HepG2 (cell line): ENCODE data around the gene BMAL1.

Experiments
- CBX1 ChIP-seq: IDR thresholded peaks from one replicate; pipeline ENCODE4 v1.6.1; 2016; ENCODE audit warnings: antibody characterized with exemption, low read depth
- DPF2 ChIP-seq: sonication (generic); formaldehyde crosslinking; IDR thresholded peaks from 2 replicates; pipeline ENCODE4 v1.4.0; 2020; ENCODE audit warnings: mild to moderate bottlenecking, low read depth, missing genetic modification reagents, borderline replicate concordance
- EP300 ChIP-seq, 3 experiments: sonication (generic) in 1 of 3; formaldehyde crosslinking in 1 of 3; IDR thresholded peaks; 2 replicates each; pipeline versions ENCODE4 v1.5.1 to v1.6.1; 2011 to 2020; ENCODE audit warnings: low read depth in 2 of 3, low read length in 2 of 3, borderline replicate concordance in 1 of 3, improper control_type of control experiment in 1 of 3, mild to moderate bottlenecking in 1 of 3, missing genetic modification reagents in 1 of 3, moderate library complexity in 1 of 3
- EZH2 ChIP-seq: conservative IDR thresholded peaks from 2 replicates; pipeline ENCODE4 v1.6.1; 2012; ENCODE audit warnings: mild to moderate bottlenecking, low read depth, low read length, moderate library complexity
- MAFK ChIP-seq, 2 experiments: IDR thresholded peaks in 1 of 2; conservative IDR thresholded peaks in 1 of 2; 2 replicates each; pipeline ENCODE4 v1.6.1; 2011; ENCODE audit warnings: improper control_type of control experiment in 2 of 2, low read length in 2 of 2
- SP1 ChIP-seq, 2 experiments: fragments of 450-650 bp in 1 of 2; sonication (generic) in 1 of 2; formaldehyde crosslinking in 1 of 2; IDR thresholded peaks; 2 replicates each; pipeline versions ENCODE4 v1.4.0 to v1.6.1; 2016 to 2020; ENCODE audit warnings: missing genetic modification reagents in 1 of 2
- SP4 ChIP-seq: sonication (generic); formaldehyde crosslinking; IDR thresholded peaks from 2 replicates; pipeline ENCODE4 v1.8.1; 2023; ENCODE audit warnings: mild to moderate bottlenecking, missing genetic modification reagents
- TCF7L2 ChIP-seq: IDR thresholded peaks from 2 replicates; pipeline ENCODE4 v1.6.1; 2011; ENCODE audit warnings: mild to moderate bottlenecking, low read depth, low read length, moderate library complexity
- U2AF2 ChIP-seq: fragments of 200-400 bp; formaldehyde crosslinking; IDR thresholded peaks from 2 replicates; pipeline ENCODE4 v1.6.1; 2017; ENCODE audit warnings: low read depth, mild to moderate bottlenecking, low read length
- XBP1 ChIP-seq: sonication (generic); formaldehyde crosslinking; IDR thresholded peaks from 2 replicates; pipeline ENCODE4 v1.5.0; 2020; ENCODE audit warnings: missing genetic modification reagents
- YY1 ChIP-seq: IDR thresholded peaks from 2 replicates; pipeline ENCODE4 v1.6.1; 2011; ENCODE audit warnings: low read length, low read depth, moderate library complexity, mild to moderate bottlenecking; ENCODE audit not compliant: insufficient read depth, insufficient replicate concordance
- ZNF30 ChIP-seq: sonication (generic); formaldehyde crosslinking; IDR thresholded peaks from 2 replicates; pipeline ENCODE4 v1.5.0; 2020; ENCODE audit warnings: mild to moderate bottlenecking, missing genetic modification reagents
- TF ChIP-seq, protein P1 (sequence below): sonication (generic); formaldehyde crosslinking; IDR thresholded peaks from 2 replicates; pipeline ENCODE4 v1.5.0; 2020; ENCODE audit warnings: mild to moderate bottlenecking, missing genetic modification reagents, moderate library complexity
- TF ChIP-seq, protein P2 (sequence below): sonication (generic); formaldehyde crosslinking; IDR thresholded peaks from 2 replicates; pipeline ENCODE4 v1.4.0; 2020; ENCODE audit warnings: missing genetic modification reagents, borderline replicate concordance

DNA sequence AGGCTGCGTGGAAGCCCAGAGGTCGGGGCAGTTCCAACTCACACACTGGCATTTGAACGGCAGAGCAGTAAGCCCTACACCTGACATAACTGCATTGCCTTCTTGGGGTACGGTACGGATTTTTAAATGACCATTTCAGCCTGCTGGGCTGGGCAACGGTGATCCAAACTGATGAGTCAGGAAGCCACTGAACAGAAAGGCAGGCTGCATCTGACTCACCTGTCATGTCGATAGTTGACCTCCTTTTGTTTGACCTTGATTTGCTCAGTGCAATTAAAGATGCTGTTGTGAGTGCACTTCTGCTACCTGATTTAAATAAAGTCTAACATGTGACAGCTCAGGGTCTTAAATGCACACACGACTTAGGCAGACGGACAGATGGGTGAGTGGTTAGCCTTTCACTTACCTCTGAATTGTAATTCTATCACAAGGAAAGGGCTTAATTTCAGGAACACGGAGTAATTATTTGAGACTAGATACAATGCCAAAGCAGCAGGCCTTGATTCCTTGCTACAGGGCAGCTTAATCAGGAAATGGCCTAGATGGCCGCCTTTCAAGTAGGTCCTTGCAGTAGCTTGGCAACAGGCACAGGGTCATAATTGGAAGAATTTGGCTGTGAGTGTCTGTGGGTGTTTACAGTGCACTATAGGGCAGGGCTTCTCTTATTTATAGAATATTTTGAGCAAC, 52.2 kb downstream of the BMAL1 start:
- TF ChIP-seq TCF7L2, result no peak
- TF ChIP-seq CBX1, result no peak
- no peak for TF ChIP-seq U2AF2
- TF ChIP-seq SP4 (CRISPR knock-in tag), result no peak
- no peak for TF ChIP-seq YY1
- TF ChIP-seq, protein P1, sequence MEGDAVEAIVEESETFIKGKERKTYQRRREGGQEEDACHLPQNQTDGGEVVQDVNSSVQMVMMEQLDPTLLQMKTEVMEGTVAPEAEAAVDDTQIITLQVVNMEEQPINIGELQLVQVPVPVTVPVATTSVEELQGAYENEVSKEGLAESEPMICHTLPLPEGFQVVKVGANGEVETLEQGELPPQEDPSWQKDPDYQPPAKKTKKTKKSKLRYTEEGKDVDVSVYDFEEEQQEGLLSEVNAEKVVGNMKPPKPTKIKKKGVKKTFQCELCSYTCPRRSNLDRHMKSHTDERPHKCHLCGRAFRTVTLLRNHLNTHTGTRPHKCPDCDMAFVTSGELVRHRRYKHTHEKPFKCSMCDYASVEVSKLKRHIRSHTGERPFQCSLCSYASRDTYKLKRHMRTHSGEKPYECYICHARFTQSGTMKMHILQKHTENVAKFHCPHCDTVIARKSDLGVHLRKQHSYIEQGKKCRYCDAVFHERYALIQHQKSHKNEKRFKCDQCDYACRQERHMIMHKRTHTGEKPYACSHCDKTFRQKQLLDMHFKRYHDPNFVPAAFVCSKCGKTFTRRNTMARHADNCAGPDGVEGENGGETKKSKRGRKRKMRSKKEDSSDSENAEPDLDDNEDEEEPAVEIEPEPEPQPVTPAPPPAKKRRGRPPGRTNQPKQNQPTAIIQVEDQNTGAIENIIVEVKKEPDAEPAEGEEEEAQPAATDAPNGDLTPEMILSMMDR (CRISPR knock-in tag), result no peak
- TF ChIP-seq EZH2, result no peak
- TF ChIP-seq, protein P2, sequence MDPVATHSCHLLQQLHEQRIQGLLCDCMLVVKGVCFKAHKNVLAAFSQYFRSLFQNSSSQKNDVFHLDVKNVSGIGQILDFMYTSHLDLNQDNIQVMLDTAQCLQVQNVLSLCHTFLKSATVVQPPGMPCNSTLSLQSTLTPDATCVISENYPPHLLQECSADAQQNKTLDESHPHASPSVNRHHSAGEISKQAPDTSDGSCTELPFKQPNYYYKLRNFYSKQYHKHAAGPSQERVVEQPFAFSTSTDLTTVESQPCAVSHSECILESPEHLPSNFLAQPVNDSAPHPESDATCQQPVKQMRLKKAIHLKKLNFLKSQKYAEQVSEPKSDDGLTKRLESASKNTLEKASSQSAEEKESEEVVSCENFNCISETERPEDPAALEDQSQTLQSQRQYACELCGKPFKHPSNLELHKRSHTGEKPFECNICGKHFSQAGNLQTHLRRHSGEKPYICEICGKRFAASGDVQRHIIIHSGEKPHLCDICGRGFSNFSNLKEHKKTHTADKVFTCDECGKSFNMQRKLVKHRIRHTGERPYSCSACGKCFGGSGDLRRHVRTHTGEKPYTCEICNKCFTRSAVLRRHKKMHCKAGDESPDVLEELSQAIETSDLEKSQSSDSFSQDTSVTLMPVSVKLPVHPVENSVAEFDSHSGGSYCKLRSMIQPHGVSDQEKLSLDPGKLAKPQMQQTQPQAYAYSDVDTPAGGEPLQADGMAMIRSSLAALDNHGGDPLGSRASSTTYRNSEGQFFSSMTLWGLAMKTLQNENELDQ, result no peak
- 0 out of 4 replicates have a peak, but pooled peaks of 1 of the 2 experiments have one; percentile 5 for TF ChIP-seq MAFK (conservative IDR thresholded peaks at IDR 0.05 in 1 of 2, IDR thresholded peaks at IDR 0.05 in 1 of 2; ENCODE audit: low read length in 2 of 2)
- TF ChIP-seq DPF2 (CRISPR knock-in tag), result no peak
- no peak for TF ChIP-seq EP300 (IDR thresholded peaks at IDR 0.05; ENCODE audit: low read depth in 2 of 2, low read length in 2 of 2)
- TF ChIP-seq EP300 (CRISPR knock-in tag; IDR thresholded peaks at IDR 0.05; ENCODE audit: borderline replicate concordance), result no peak
- no peak for TF ChIP-seq SP1 (IDR thresholded peaks at IDR 0.05)
- no peak for TF ChIP-seq SP1 (CRISPR knock-in tag; IDR thresholded peaks at IDR 0.05)
- TF ChIP-seq ZNF30 (CRISPR knock-in tag), result no peak
- TF ChIP-seq XBP1, result no peak
